HG03571 (cell line): ENCODE measurements around the gene DCDC2.
"Not testable (repeated sequence)": the region's sequence is repeated elsewhere in the genome, so short reads cannot be mapped to it uniquely, and the experiment has no call there.

Experiments used
- ATAC-seq: cut with Tn5 transposase; IDR thresholded peaks from one replicate; pipeline ENCODE4 v1.9.1; 2021; ENCODE audit not compliant: unreplicated experiment

Gene DCDC2

DNA sequence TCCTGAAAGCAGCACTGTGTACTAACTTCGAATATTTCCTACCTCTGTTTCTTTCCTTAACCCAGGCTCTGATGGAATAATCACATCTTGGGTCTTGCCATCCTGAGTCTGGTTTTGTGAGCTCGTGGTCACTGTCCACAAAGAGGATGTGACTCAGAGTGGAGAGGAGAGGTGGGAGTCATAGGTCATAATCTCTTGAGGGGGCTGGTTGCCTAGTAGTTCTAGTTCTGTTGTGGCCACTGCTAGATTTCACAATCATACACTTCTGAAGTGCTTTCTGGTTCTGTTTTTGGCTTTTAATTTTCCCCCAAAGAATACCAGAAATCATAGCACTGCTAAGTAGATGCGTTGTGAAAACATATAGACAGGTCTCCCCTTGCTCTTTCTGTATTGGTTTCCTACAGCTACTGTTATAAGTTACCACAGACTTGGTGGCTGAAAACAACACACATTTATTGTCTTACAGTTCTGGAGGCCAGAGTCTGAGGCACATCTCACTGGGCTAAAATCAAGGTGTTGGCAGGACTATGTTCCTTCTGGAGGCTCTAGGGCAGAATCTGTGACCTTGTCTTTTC is 129.1 kb downstream of the DCDC2 start:
- no peak for ATAC-seq

DNA sequence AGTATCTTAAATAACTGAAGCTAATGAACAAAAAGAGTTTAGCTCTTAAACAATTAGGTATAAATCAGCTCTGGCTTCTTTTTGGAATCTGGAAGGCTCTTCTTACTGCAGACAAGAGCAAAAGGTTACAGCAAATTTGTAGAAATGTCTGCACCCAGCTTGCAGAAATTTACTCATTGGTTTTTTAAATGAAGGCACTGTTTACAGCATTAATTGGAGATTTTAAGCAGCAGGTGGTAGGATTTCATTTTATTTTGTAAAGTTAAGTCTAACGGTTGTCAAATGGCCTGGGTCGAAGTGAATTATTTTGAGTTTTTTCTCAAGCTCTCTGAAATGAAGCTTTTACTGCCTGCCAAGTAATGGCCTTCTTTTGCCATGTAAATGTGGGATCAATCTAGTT is 129.7 kb downstream of the DCDC2 start:
- ATAC-seq, result no peak

DNA sequence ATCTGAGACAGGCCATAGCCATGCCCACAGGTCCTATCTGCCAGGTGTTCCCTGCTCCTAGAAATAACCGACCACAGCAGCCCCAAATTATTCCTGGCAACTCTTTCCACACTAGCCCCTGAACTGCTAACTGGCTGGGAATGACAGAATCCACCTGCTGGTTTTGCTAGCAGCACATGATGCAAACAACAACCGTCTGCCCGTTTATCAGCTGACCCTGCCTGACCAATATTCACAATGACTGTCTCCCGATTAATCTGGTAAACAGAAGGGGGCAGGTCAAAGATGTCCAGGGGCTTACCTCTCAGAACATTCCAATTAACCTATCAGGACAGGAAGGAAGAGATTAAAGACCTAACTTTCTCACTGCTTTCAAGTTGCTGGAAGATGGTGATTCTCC is 130.3 kb downstream of the DCDC2 start:
- no peak for ATAC-seq

DNA sequence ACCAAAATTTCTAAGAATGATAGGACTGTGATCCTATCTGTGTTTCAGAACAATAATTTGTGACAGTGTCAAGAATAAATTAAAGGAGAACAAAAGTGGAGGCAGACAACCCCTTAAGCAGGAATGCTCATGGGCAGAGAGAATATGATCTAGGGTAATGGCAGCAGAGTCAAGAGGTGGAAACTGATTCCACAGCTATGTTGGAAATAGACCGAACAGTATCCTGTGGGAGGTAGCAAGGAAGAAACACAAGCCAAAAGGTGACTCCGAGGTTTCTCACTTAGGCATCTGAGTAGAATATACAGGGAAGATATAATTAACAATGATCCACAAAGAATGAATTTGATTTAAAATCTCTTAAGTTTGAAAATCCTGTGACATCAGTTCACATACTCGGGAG is 131.3 kb downstream of the DCDC2 start:
- ATAC-seq, result no peak

DNA sequence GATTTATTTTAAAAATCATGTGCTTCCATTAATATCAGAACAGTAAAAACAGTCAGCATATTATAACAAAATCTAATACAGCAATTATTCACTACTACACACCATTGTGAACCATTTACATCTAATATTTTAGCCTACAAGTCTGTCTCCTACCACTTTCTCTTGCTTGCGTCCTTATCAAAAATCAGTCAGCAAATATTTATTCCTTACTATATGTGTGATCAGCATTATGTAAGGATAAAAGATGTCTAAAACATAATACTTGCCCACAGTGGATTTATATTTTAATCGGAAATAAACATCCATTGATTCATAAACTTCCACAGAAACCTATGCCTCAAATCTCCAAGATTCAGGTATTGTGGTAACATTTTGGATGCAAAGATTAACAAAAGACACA is 132.0 kb downstream of the DCDC2 start:
- ATAC-seq, result no peak

DNA sequence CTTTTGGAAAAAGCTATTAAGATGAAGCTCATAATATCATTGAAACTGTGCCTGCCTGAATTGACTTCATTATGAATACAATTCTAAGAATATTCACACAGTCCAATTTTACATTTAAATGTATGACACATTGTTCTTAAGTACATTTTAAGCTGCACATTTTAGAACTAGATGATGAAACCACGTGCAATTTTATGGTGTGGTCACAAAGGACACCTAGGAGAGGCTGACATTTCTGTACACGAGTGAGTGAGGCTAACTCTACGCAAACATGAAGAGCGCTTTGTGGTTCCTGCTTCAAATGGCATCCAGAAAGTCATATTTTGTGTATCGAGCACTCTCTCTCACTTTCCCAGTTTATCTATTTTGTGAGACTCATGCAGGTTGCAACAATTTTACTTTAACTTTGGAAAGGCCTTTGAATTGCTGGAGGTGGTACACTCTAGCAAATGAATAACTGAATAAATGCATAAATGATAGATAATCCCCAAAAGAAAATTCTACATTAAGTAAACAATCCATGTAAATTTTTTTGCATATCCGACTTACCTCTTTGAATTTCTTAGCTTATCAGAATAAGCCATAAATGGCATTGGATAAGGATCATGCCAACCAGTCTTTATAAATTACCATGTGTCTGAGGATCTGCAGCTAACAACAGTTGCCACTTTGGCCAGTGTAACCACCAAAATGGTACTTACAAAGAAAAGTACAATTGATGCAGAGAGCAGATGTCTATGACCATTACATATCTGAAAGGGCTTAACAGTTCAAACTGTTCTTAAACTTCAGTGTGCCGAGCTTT is 134.5 kb downstream of the DCDC2 start:
- ATAC-seq, result no peak

DNA sequence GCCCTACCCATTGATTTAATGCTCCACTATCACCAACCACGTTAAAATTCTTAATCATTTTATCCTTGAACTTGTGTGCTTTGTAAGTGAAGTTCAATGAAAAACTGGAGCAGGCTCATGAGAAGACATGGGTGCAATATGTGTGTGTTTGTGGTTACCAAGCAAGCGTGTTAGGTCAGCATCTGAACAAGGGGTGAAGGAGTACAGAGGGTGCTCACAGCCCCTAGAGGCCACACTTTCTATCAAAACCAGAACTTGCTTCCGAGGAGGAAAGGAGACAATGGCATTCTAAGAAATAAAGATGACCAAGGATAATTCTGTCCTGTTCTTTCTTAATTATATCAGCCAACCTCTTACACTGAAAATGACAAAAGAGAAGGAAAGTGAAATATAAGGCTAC is 138.2 kb downstream of the DCDC2 start:
- ATAC-seq, result no peak

DNA sequence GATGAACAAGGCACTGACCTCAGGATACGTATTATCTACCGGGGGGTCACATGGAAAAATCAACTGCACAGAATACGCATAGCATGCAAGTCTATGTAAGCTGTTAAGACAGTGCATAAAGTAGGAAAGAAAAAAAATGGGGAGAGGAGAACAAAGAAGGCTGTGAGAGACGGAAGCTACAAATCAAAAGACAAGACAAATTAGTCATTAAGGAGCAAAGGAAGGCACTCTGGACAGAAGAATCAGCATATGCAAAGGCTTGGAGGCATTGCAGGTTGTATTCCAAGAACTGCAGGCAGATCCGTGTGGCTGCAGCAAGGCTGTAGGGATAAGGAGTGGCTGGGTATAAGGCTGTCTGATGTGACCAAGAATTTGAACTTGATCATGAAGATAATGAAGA is 142.9 kb downstream of the DCDC2 start:
- ATAC-seq, result no peak

DNA sequence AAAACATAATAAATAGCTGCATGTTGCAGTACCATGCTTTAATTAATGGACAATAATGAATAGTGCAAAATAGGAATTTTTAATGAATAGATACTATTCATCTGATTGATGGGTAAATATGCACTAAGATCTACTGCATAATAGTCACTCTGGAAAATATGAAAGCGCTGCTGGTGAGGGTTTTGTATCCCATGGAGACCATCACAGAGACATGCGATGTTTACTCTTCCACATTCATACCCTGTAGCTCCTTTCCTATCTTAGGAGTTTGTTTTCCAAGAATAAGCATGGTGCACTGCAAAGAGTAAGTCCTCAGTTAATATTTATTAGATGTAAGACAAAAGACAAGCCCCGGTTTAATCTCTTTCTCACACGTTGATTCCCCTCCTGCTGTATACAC is 150.4 kb downstream of the DCDC2 start:
- ATAC-seq, result no peak

DNA sequence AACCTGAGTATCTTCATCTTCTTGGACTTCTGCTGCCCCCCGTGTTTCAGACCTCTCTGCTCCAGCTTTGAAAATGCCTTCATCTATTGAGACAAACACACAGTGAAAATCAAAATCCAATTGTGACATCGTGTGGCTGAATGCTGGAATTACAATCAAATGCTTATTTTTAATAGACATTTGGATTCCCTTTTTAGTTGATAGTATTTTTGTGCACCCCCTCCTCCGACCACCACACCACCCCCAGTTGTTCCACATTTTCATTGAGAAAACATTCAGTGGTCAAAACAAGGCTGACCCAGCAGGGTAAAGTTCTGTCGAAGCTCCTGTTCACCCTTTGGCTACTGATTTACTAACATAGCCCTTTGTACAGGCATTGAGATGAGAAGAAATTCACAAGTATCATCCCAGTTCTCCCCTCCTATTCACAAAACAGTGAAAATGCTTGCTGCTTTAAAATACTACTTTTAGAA is 152.8 kb downstream of the DCDC2 start:
- ATAC-seq, result no peak

DNA sequence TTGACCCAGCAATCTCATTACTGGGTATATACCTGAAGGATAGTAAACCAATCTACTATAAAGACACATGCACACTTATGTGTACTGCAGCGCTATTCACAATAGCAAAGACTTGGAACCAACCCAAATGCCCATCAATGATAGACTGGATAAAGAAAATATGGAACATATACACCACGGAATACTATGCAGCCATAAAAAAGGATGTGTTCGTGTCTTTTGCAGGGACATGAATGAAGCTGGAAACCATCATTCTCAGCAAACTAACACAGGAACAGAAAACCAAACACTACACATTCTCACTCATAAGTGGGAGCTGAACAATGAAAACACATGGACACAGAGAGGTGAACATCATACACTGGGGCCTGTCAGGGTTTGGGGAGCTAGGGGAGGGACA is 153.7 kb downstream of the DCDC2 start:
- not testable (repeated sequence) for ATAC-seq

DNA sequence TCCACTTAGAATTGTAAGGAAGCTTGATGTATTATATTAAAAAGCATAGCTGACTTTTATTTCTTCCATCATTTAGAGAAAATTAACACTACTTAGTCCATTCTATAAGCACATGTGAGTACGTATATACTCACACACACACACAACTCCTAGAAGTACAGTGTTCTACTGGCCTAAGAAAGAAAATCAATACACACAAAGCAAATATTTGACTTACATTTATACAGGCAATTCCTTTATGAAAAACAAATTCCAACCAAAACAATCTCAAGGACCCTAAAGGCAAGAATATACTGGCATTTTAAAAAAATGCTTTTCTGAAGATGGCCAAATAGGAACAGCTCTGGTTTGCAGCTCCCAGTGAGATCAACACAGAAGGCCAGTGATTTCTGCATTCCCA is 160.0 kb downstream of the DCDC2 start:
- ATAC-seq, result no peak

DNA sequence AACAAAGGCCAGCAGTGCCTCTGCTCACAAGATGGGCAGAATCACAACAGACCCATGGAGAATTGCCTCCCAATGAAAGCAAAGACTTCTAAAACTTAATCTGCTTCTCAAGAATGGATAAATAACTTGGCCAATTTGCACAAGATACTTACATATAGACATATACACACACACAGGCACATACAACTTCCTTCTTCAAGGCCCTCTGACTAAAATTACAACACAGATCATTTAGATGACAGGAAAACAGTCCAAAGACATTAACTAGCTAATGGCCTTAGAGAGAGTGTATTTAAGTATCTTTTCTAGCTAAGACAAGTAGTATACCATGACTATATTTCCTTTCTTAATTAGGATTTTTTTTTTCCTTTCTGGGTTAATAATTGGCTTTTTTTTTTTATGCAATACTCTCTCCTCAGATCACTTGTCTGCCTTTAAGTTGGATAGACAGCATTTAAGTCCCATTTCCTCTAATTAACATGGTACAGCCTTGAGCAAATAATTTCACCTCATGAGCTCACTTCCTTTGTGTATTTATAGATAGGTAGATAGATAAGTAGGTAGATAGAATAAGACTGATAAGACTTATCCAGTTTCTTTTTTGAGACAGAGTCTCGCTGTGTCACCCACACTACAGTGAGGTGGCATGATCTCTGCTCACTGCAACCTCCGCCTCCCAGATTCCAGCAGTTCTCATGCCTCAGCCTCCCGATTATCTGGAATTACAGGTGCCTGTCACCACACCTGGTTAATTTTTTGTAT is 161.8 kb downstream of the DCDC2 start:
- ATAC-seq, result no peak

DNA sequence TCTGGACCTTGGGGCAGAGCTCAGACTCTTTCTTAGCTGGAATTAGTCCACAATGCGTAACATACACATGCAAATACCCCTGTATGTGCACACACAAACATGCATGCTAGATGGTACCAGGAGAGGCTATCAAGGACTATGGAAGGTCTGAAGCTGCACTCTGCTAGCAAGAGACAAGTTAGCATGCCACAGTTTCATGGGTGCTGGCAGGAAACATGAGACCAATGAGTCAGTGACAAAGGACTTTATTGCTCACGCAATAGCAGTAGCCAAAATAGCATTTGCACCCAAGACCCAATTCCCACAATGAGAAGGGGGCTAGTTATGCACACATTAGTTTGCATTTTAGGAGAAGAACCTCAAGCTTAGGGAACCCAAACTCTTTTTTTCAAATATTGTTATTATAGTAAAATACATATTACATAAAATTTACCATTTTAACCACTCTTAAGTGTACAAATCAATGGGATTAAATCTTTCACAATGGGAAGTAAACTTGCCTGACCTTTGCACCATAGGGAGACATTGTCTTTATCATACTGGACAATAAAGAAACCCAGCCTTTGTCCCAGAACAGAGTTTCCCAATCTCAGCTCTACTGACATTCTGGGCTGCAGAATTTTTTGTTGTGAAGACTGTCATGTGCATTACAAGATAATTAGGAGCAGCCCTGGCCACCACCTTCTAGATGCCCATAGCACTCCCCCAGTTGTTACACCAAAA is 162.7 kb downstream of the DCDC2 start:
- no peak for ATAC-seq

DNA sequence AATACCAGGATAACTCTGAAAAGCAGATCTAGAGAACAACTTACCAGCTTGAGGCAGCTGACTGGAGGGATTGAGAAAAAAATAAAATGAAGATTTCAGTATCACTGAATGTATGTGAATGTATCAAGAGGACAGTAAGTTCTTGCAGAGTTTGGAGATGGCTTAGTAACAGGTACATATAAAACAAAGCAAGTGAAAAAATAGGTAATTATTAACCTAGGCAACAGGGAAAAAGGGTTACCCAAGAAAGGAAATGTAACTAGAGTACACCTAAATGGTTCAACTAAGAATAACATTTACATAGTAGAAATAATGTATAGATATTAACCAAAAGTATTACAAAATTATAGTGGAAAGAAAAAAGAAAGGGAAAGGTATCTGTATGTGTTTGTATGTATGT is 164.5 kb downstream of the DCDC2 start:
- ATAC-seq, result no peak

DNA sequence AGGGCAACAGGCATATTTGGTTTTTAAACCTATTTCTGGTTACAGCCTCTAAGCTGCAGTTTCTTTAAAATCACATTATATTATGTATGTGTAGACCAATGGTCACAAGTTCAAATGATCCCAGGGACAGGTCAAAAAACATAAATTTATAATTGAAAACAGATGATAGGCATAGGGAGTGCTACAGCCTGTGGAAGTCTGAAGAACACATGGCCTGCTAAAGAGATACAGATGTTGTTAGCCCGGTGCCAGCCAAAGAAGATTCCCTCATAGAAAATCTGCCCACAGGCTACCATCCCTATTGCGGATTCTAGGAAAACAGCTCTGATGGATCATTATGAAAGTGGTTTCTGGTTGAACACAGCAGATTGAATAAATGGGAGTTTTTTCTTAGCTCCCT is 166.5 kb downstream of the DCDC2 start:
- no peak for ATAC-seq

DNA sequence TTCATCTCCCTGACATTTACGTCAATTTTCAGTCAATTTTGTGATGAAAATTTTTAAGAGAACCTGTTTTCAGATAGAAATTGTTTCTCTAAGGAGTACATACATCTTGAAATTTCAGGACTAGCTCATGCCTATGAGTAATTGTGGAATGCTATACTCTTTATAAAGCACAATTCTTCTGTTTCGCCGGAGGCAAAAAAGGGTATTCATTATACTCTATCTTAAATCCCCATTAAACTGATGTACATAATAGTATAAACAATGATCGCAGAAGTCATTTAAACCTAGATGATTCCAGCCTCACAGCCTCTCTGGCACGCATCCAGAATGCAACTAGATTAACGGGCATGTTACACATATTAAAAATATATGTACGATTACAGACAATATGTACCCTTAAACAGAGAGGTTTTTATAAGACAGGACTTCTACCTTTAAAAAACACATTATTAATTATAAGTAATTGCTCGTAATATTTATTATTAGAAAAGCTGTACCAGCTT is 169.2 kb downstream of the DCDC2 start:
- ATAC-seq, result no peak

DNA sequence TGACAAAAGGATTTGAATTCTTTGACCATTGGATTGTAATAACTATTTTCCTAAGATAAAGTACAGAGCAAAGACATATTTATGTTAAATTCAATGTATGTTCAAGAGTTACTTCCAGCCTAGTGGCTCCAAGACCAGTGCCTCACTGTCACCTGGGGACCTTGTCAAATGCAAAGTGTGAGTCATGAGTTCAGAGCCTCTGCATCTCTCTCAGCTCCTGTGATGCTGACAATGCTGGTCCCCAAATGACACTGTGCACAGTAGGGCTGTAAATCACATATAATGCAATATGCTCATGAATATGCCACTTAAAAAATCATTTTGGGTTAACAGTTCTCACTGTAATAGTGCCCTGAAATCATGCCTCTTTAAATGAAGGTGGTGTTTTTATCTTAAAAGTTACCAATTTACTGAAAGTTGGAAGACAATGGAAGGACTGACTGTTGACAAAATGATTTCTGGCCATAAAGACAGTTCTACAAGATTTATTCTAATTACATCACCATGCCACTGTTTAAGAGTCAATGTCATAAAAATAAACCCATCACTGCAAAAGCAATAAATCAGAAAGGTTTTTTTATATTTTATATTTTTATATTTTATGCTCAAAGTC is 169.8 kb downstream of the DCDC2 start:
- ATAC-seq, result no peak

DNA sequence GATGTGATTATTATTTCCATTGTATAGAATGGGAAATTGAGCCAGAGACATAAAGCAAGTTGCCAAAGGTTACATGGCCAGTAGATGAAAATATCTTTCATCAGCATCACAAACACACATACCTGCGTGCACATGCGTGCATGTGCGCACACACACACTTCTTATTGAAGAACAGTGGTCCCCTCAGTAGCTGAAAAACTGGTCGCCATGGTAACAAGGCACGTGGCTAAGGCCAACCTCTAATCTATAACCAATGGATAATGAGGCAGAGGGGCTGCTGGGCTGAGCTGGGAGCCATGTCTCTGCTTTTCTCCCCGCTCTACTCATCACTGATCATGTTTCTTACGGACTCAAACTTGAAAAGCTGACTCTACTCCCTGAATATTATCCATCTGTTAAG is 171.5 kb downstream of the DCDC2 start:
- ATAC-seq, result no peak

DNA sequence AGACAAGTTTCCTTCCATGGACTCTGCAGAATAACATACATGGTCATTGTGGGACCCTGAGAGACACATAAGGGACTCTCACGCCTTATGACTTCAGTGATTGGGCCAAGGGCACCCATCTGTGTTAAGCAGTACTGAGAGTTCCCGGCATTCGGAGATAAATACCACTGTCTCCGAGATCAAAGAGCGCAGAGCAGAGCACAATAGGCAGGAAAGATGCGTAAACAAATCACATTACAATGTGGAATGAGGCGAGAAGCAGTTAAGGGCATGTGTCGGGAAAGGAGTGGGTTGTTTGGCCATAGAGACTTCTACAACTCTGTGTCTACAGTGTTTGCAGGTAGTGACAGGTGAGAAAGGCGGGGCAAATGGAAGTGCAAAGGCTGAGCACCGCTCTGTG is 174.3 kb downstream of the DCDC2 start:
- ATAC-seq, result no peak

DNA sequence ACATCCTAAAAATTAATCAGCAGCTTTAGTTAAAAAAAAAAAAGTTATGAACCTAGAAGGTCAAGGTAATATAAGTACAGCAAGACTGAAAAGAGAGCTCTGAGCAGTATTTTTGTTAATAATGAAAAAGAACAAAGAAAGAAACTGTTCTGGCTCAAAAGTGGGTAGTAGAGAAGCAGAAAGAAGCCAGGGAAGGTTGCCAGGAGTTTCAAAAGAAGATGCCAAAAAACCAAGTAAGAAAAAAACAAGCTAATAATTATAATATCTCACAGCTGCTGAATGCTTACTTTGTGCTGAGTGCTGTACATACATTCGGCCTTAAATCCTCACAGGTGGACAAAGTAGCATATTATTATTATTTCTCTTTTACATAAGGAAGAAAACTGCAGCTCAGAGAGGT is 200.0 kb downstream of the DCDC2 start:
- ATAC-seq, result no peak
